ENCODE measurements around the gene AKAP7.

DNA sequence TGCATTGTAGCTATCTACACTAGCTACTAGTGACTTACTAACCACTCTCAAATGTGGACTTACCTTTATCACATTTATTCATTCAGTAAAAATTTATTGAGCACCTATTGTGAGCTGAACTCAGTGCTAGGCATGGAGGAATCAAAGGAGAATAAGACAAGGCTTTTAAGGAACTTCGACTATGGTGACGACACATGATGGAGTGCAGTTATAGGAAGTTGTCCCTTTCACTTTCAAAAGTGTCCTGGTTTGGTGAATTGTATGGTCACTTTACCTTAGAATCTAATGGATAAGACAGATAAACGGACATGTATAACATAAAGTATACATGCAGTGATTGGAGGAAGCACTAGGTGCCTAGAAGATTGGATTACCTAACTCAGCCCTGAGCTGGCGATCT is 4.3 kb downstream of the AKAP7 start:
- TF ChIP-seq POLR2A (IDR thresholded peaks at IDR 0.05; ENCODE audit: low read length), result no peak
- TF ChIP-seq GATA1 (IDR thresholded peaks at IDR 0.05; ENCODE audit: low read depth, low read length), result no peak
